Muscle layer of duodenum (tissue), 2 donors: ENCODE measurements around the gene ATP8B3.

Source experiments
- H3K27ac ChIP-seq: one replicate; pipeline ENCODE4 v1.7.0; 2013; ENCODE audit warnings: mild to moderate bottlenecking, low read length
- H3K27me3 ChIP-seq: one replicate; pipeline ENCODE4 v1.7.0; 2013; ENCODE audit warnings: low read depth, mild to moderate bottlenecking, control low read depth, low read length
- H3K36me3 ChIP-seq, 2 donors: one replicate each; pipeline ENCODE4 v1.7.0; 2013; ENCODE audit warnings: low read length in 2 of 2, control low read depth in 1 of 2, mild to moderate bottlenecking in 1 of 2; ENCODE audit not compliant: insufficient read depth in 2 of 2, control insufficient read depth in 1 of 2
- H3K4me1 ChIP-seq, 2 donors: one replicate each; pipeline ENCODE4 v1.7.0; 2013; ENCODE audit warnings: low read length in 2 of 2, mild to moderate bottlenecking in 2 of 2, control low read depth in 1 of 2, moderate library complexity in 1 of 2; ENCODE audit not compliant: insufficient read depth in 2 of 2, control insufficient read depth in 1 of 2
- H3K4me3 ChIP-seq, 2 donors: one replicate each; pipeline ENCODE4 v1.7.0; 2013; ENCODE audit warnings: low read length in 2 of 2, low read depth in 1 of 2, mild to moderate bottlenecking in 1 of 2
- H3K9me3 ChIP-seq, 2 donors: one replicate each; pipeline ENCODE4 v1.7.0; 2013; ENCODE audit warnings: low read length in 2 of 2, control low read depth in 1 of 2, mild to moderate bottlenecking in 1 of 2; ENCODE audit not compliant: control insufficient read depth in 1 of 2
- donor health status: healthy.

ATP8B3 gene

DNA sequence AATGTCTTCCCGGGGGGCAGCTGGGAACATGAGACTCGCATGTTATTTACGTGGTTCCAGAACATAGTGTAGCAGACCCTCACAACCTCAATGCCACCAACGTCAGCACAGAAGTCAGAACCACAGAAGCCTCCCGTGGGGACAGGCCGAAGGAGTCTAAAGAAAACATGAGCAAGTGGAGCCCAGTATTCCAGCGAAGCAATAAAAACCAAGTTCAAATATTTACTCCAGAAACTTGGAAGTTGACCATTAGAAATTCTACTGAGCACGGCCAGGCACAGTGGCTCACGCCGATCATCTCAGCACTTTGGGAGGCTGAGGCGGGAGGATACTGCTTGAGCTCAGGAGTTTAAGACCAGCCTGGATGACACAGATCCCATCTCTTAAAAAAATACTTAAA is 17.9 kb upstream of the ATP8B3 start:
- Histone ChIP-seq H3K4me3 (no peak overlapping the region), H3K27ac (no peak overlapping the region), H3K36me3 (peaks cover 0 to 36% of the 10 kb centered on the region in 2 donors), H3K4me1 (peaks cover 0 to 28% of the 10 kb centered on the region in 2 donors), H3K27me3 (no peaks in the 10 kb centered on the region), H3K9me3 (no peaks in the 10 kb centered on the region)

DNA sequence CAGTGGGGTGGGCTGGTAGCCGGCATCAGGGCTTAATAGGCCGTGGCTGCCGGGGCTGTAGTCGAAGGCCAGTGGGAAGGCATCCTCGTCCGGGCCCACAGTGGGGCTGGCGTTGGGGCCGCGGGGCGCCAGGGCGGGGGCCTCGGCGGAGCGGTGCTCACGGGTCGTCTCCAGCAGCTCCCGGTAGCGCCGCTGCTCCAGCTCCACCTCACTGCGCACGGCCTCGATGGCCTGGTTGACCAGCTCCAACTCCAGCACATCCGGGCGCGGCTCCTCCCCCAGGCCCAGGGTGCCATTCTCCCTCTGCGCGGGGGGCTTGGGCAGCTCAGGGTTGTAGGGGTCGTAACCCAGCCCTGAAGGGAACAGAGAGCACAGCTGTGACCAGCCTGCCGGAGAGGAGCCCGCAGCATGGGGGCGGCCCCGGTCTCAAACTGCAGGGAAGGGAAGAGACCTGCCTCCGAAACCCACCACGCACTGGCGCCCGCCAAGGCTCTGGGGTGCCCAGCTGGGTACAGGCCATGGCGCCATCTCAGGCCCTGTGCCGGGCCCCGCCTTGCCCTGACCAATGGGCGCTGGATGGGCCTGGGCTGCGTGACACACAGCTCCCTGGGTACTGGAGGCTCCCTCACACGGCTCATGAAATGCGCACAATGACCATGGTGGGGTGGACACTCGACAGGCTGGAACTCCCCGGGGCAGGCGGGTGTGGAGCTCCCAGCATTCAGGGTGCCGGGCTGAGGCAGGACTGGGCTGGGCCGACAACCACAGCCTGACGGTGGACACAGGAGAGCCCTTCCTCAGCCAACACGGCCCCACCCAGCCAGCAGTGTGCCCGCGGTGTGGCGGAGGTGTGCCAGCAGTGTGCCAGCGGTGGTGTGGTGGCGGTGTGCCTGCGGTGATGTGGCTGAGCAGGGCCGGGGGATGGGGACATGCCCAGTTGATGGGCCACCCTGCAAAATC is 16.5 kb upstream of the ATP8B3 start:
- H3K36me3 ChIP-seq: peaks cover 0 to 44% of the 10 kb centered on the region in 2 donors
- no peaks in the 10 kb centered on the region for H3K9me3 ChIP-seq
- H3K4me3 ChIP-seq: no peak overlapping the region

DNA sequence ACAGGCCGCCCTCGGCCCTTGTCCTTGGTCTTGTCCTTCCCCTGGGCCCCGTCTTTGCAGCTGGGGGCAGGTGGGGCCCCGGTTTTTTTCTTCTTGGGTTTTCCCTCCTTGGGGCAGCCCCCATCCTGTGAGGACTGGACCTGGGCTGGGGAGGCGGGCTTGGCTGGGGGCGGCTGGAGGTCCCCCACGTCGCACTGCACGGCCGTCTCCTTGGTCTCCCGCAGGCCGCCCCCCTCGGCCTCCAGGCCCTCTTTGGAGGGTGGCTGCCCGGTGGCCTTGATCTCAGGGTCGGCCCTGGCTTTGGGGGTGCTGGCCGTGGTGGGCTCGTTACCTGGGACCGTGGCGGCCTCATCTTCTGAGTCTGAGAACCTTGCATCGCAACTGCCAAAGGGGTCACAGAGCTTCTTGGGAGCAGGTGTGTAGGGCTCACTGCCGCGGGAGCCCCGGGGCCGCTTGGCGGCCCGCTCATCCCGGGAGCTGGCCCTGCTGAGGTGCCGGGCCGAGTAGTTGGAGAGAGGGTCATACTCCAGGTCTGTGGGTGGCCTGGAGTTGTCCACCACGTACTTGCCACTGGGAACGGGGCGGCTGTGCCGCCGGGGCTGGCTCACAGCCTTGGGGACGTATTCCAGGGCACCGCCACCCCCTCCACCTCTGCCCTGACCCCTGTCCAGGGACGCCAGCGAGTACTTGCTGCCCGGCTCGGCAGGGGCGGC is 15.6 kb upstream of the ATP8B3 start:
- Histone ChIP-seq H3K27me3 (no peaks in the 10 kb centered on the region), H3K4me1 (peaks cover 0 to 11% of the 10 kb centered on the region in 2 donors), H3K4me3 (no peak overlapping the region), H3K9me3 (no peaks in the 10 kb centered on the region), H3K36me3 (peaks cover 0 to 52% of the 10 kb centered on the region in 2 donors), H3K27ac (no peak overlapping the region)

More for the DNA sequence above, 16.5 kb upstream of the ATP8B3 start:
- no peaks in the 10 kb centered on the region for H3K27me3 ChIP-seq
- peaks cover 0 to 16% of the 10 kb centered on the region in 2 donors for H3K4me1 ChIP-seq
- no peak overlapping the region for H3K27ac ChIP-seq

DNA sequence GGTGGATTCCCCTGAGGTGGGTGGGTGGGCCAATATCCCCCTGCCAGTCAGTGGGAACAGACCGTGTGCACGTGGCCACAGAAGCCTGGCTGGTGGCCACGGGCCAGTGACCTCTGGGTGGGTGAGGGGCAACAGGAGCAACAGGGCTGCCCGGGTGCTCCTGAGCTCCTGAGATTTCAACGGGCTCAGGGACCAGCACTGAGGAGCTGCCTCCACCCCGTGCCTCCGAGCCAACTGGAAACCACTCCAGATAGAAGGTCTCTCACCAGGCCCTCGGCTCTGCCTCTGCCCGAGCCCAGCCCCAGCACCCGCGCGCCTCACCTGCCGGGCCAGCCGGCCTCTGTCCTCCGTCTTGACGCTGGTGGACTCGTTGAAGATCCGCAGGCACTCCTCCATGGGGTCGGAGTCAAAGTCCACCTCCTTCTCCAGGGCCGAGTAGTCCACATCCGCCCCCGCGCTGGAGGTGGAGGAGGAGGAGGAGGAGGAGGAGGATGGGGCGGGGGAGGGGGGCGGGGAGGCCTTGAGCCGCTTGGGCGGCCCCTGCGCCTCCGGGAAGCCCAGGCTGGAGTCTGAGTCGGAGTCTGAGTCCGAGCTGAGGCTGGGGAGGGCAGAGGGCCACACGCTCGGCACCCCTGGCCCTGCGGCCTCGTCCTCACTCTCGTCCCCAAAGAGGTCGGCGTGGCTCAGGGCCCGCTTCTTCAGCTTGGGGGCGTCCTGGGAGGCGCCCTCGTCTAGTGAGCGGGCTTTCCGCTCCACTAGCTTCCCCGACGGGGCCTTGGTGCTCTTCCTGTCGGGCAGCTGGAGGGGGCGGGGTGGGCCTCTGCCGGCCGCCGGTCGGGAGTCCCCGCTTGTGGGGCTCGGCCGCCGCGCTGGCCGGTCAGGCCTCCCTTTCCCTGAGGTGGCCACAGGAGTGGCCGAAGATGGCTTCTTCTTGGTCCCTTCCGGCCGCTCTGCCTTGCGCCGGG is 14.8 kb upstream of the ATP8B3 start:
- no peak overlapping the region for H3K4me3 ChIP-seq
- no peaks in the 10 kb centered on the region for H3K27me3 ChIP-seq
- H3K9me3 ChIP-seq: no peaks in the 10 kb centered on the region
- peaks cover 0 to 11% of the 10 kb centered on the region in 2 donors for H3K4me1 ChIP-seq
- H3K36me3 ChIP-seq: peaks cover 0 to 61% of the 10 kb centered on the region in 2 donors
- H3K27ac ChIP-seq: no peak overlapping the region

DNA sequence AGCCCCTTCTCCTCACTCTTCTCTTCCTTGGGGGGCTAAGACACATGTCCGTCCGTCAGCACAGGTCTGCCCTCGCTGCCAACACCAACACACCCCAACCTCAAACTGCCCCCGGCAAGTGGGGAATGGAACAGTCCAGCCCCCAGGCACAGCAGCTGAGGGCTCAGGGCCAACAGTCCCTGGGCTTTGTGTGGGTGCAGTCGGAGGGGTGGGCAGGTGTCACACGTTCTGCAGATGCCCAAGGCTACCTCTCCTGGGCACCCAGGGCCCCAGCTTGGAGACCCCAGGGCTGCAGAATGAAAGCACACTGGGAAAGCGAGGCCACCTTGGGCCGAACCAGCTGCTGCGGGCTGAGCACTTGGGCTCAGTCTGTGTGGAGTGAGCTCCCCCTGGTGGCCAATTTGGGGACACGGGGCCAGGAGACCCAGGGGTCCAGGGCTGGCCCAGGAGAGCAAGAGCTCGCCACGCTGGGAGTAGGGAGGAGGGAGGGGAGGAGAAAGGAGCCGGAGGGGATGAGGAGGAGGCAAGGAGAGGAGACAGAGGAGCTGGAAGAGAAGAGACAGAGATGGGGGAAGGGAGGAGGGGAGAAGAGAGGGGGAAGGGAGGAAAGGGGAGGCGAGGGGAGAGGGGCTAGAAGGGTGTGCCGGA is 14.0 kb upstream of the ATP8B3 start:
- no peak overlapping the region for H3K27ac ChIP-seq
- H3K36me3 ChIP-seq: peaks cover 0 to 68% of the 10 kb centered on the region in 2 donors

DNA sequence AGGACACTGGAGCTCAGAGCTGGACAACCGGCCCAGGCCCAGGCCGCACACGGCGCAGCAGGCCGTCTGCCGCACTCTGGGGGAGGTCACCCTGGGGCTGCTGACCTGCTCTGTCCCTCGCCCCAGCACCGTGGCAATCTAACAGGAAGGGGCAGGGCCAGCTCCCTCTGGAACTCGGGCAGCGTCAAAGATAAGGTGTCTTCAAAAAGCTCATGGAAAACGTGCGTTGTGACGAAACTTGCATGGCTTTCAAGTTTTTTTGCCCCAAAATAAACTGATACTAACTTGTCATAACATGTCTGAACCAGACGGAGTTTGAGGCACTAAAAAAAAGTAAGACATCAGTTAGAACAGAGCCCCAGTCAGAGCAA is 12.2 kb upstream of the ATP8B3 start:
- Histone ChIP-seq H3K27me3 (no peaks in the 10 kb centered on the region), H3K4me3 (no peak overlapping the region), H3K9me3 (no peaks in the 10 kb centered on the region), H3K36me3 (peaks cover 6 to 74% of the 10 kb centered on the region in 2 donors), H3K27ac (no peak overlapping the region), H3K4me1 (peaks cover 0 to 11% of the 10 kb centered on the region in 2 donors)

More for the DNA sequence above, 14.0 kb upstream of the ATP8B3 start:
- no peaks in the 10 kb centered on the region for H3K27me3 ChIP-seq
- H3K4me1 ChIP-seq: peaks cover 0 to 11% of the 10 kb centered on the region in 2 donors
- H3K4me3 ChIP-seq: no peak overlapping the region
- no peaks in the 10 kb centered on the region for H3K9me3 ChIP-seq

DNA sequence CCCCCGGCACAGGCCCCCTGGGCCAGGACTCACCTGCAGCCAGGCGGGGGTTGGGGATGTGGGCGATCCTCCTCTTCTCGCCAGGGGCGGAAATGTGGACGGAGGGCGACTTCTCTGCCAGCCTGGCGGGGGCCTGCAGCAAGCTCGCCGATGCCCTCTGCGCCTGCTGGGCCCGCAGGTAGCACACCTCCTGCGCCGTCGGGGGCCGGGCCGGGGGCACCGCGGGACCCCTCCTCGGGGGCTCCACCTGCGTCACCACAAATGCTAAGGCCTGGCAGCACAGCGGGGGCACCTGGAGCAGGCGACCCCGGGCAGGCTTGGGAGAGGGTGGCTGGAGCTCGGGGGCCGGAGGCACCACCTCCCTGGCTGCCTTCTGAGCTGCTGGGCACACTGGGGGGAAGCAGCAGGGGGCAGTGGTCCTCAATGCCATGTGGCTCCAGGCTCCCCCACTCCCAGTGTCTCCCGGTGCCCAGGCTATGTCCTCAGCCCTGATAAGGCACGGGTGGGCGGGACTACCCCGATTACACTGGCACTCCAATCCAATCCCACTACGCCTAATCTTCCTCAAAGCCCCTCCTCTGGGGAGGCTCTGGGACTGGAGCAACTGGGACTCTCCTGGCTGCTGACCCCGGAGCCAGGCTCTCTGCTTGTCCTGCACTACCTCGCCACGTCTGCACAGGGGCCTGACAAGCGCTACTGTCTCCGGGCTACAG is 11.6 kb upstream of the ATP8B3 start:
- Histone ChIP-seq H3K27me3 (no peaks in the 10 kb centered on the region), H3K4me3 (no peak overlapping the region), H3K27ac (no peak overlapping the region), H3K36me3 (peaks cover 6 to 74% of the 10 kb centered on the region in 2 donors), H3K4me1 (peaks cover 0 to 11% of the 10 kb centered on the region in 2 donors), H3K9me3 (no peaks in the 10 kb centered on the region)

DNA sequence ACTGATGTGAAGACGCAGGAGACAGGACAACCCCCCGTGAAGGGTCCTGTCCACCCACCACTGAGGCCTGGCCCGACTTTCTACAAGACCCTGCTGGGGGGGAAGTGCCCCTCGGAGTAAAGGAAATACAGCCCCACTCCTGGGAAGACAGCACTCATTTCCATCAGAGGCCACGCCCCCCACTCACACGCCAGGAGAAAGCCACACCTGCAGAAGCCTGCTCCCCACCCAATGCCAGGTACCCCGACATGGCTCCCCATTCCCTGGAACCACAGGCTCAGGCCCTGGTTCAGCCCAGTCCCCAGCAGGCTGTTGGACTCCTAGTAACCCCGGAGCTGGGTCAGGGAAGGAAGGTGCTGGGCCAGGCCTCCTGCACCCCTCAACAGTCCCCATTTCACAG is 10.9 kb upstream of the ATP8B3 start:
- Histone ChIP-seq H3K27me3 (no peaks in the 10 kb centered on the region), H3K9me3 (no peaks in the 10 kb centered on the region), H3K27ac (no peak overlapping the region), H3K36me3 (peaks cover 12 to 74% of the 10 kb centered on the region in 2 donors), H3K4me1 (peaks cover 0 to 11% of the 10 kb centered on the region in 2 donors), H3K4me3 (no peak overlapping the region)

DNA sequence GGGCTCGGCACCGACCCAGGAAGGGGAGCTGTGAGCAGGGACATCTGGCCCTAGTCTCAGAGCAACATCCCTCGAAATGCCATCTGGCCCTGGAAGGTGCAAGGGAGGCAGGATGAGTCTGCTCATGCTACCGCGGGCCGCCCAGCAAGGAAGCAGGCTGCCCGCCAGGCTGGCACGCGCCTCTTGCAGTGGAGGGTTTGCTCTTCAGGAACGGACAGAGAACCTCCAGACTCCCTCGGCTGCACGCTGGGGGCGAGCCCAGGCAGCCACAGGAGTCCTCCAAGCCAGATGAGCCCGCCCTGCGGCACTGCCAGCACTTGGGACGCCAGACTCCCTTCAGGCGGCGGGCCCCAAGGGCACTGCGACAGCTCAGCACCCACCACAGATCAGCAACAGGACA is 10.1 kb upstream of the ATP8B3 start:
- Histone ChIP-seq H3K27ac (no peak overlapping the region), H3K36me3 (peaks cover 16 to 74% of the 10 kb centered on the region in 2 donors), H3K4me3 (no peak overlapping the region), H3K4me1 (peaks cover 0 to 11% of the 10 kb centered on the region in 2 donors), H3K27me3 (no peaks in the 10 kb centered on the region), H3K9me3 (no peaks in the 10 kb centered on the region)
